H1 (cell line): ENCODE data around the gene MGRN1. TPM values are rescaled to one million over a fixed set of nuclear protein-coding genes. Genes with fewer than 3 reads are reported as not detected.

ENCODE experiments used
- CTCF ChIA-PET: fragments of 300-600 bp; sonication (Branson Sonifier 250); formaldehyde crosslinking; loops from one replicate; lab custom pipeline; 2021; ENCODE audit not compliant: partially characterized antibody; lab: Charles Lee
- POLR2A ChIA-PET: fragments of 300-600 bp; sonication (Branson Sonifier 250); formaldehyde crosslinking; loops from one replicate; lab custom pipeline; 2021; ENCODE audit warnings: inconsistent platforms; ENCODE audit not compliant: partially characterized antibody; lab: Charles Lee
- DNase-seq, 2 experiments: peaks; one replicate each; pipeline versions ENCODE4 v3.0.0 to v3.0.0-alpha.2; 2010 to 2022; ENCODE audit warnings: low spot score in 2 of 2, low read depth in 1 of 2, mixed read lengths in 1 of 2
- FAIRE-seq: peaks from 2 replicates; lab custom pipeline; 2011; peaks lifted over from hg19 to GRCh38; lab: Jason Lieb, UNC
- H2AFZ ChIP-seq: 2 replicates; pipeline ENCODE4 v1.8.1; 2012; ENCODE audit warnings: low read length, inconsistent platforms
- H2AK5ac ChIP-seq: 2 replicates; pipeline ENCODE4 v1.6.1; 2013; ENCODE audit warnings: low read depth, low read length
- H2BK120ac ChIP-seq: replicated peaks from 2 replicates; pipeline ENCODE3; 2013; ENCODE audit warnings: low read depth, low read length, inconsistent platforms
- H2BK12ac ChIP-seq: 2 replicates; pipeline ENCODE4 v1.6.1; 2013; ENCODE audit warnings: low read depth, low read length
- H2BK15ac ChIP-seq: 2 replicates; pipeline ENCODE4 v1.6.1; 2013; ENCODE audit warnings: low read length
- H2BK20ac ChIP-seq: 2 replicates; pipeline ENCODE4 v1.6.1; 2013; ENCODE audit warnings: low read length
- H2BK5ac ChIP-seq: 2 replicates; pipeline ENCODE4 v1.6.1; 2013; ENCODE audit warnings: low read depth, low read length
- H3K14ac ChIP-seq: 2 replicates; pipeline ENCODE4 v1.6.1; 2013; ENCODE audit warnings: inconsistent platforms; ENCODE audit not compliant: insufficient read length
- H3K18ac ChIP-seq: 2 replicates; pipeline ENCODE4 v1.6.1; 2013; ENCODE audit warnings: low read length; ENCODE audit errors: extremely low read depth
- H3K23ac ChIP-seq: 2 replicates; pipeline ENCODE4 v1.6.1; 2013; ENCODE audit warnings: inconsistent platforms; ENCODE audit not compliant: insufficient read length
- H3K23me2 ChIP-seq: 2 replicates; pipeline ENCODE4 v1.6.1; 2013; ENCODE audit warnings: low read depth, low read length
- H3K27ac ChIP-seq: 2 replicates; pipeline ENCODE4 v1.6.1; 2011; ENCODE audit warnings: low read depth, low read length, inconsistent platforms
- H3K27me3 ChIP-seq, 4 experiments: replicated peaks in 1 of 4; 1 replicate in 1 of 4; 2 replicates in 3 of 4; pipeline versions ENCODE4 v1.6.1 to v1.8.1; 2011 to 2013; ENCODE audit warnings: low read length in 3 of 4, mild to moderate bottlenecking in 3 of 4, inconsistent platforms in 2 of 4, mixed read lengths in 2 of 4, moderate library complexity in 1 of 4; ENCODE audit not compliant: control insufficient read depth in 3 of 4, insufficient read depth in 3 of 4; ENCODE audit errors: extremely low read depth in 1 of 4
- H3K36me3 ChIP-seq, 4 experiments: 2 replicates each; pipeline versions ENCODE4 v1.6.1 to v1.8.1; 2011 to 2013; ENCODE audit warnings: mild to moderate bottlenecking in 4 of 4, low read length in 3 of 4, moderate library complexity in 2 of 4, control low read depth in 1 of 4, inconsistent platforms in 1 of 4; ENCODE audit not compliant: insufficient read depth in 4 of 4, control insufficient read depth in 2 of 4
- H3K4ac ChIP-seq: replicated peaks from 2 replicates; pipeline ENCODE3; 2013; ENCODE audit warnings: low read length, low read depth, mixed read lengths, inconsistent platforms; ENCODE audit not compliant: insufficient read length
- H3K4me1 ChIP-seq, 4 experiments: replicated peaks in 1 of 4; 1 replicate in 1 of 4; 2 replicates in 3 of 4; pipeline versions ENCODE4 v1.6.1 to v1.8.1; 2011 to 2013; ENCODE audit warnings: low read length in 3 of 4, inconsistent platforms in 2 of 4, mixed read lengths in 1 of 4; ENCODE audit not compliant: insufficient read depth in 4 of 4, control insufficient read depth in 3 of 4
- H3K4me2 ChIP-seq, 2 experiments: 2 replicates each; pipeline versions ENCODE4 v1.6.1 to v1.8.1; 2011 to 2013; ENCODE audit warnings: low read depth in 2 of 2, low read length in 2 of 2, control low read depth in 1 of 2, inconsistent platforms in 1 of 2, mild to moderate bottlenecking in 1 of 2; ENCODE audit not compliant: insufficient read depth in 1 of 2
- H3K4me3 ChIP-seq, 4 experiments: fragments of 200-600, 300-600 bp in 1 of 4; sonication (generic), shearing (Covaris generic), sonication (Bioruptor Twin) in 1 of 4; 2 replicates each; pipeline versions ENCODE4 v1.5.1 to v1.8.1; 2011 to 2016; ENCODE audit warnings: low read length in 4 of 4, low read depth in 3 of 4, control low read depth in 2 of 4, inconsistent platforms in 2 of 4, mild to moderate bottlenecking in 2 of 4, mixed read lengths in 1 of 4, moderate library complexity in 1 of 4; ENCODE audit not compliant: insufficient read depth in 2 of 4; ENCODE audit errors: extremely low read depth in 1 of 4
- H3K56ac ChIP-seq: replicated peaks from 2 replicates; pipeline ENCODE3; 2013; ENCODE audit warnings: low read depth, mild to moderate bottlenecking, mixed read lengths, low read length, inconsistent platforms; ENCODE audit not compliant: insufficient read length
- H3K79me1 ChIP-seq: 2 replicates; pipeline ENCODE4 v1.6.1; 2013; ENCODE audit warnings: low read depth, low read length, control low read depth
- H3K79me2 ChIP-seq, 2 experiments: 2 replicates each; pipeline versions ENCODE4 v1.6.1 to v1.8.1; 2012 to 2013; ENCODE audit warnings: low read length in 2 of 2, mild to moderate bottlenecking in 2 of 2, inconsistent platforms in 1 of 2; ENCODE audit not compliant: insufficient read depth in 2 of 2, control insufficient read depth in 1 of 2
- H3K9ac ChIP-seq, 4 experiments: replicated peaks in 1 of 4; 1 replicate in 1 of 4; 2 replicates in 3 of 4; pipeline versions ENCODE4 v1.6.1 to v1.8.1; 2011 to 2013; ENCODE audit warnings: low read depth in 3 of 4, low read length in 3 of 4, control low read depth in 2 of 4, mild to moderate bottlenecking in 2 of 4, moderate library complexity in 2 of 4, inconsistent platforms in 1 of 4; ENCODE audit errors: extremely low read depth in 1 of 4
- H3K9me3 ChIP-seq, 2 experiments: 2 replicates each; pipeline versions ENCODE4 v1.6.1 to v1.8.1; 2012 to 2013; ENCODE audit warnings: mild to moderate bottlenecking in 2 of 2, moderate library complexity in 2 of 2, control low read depth in 1 of 2, inconsistent platforms in 1 of 2, low read depth in 1 of 2, low read length in 1 of 2, mixed read lengths in 1 of 2; ENCODE audit not compliant: insufficient read depth in 2 of 2
- H4K20me1 ChIP-seq, 2 experiments: replicated peaks in 1 of 2; 2 replicates each; pipeline versions ENCODE3 to v1.8.1; 2011 to 2013; ENCODE audit warnings: inconsistent platforms in 2 of 2, low read length in 2 of 2, mild to moderate bottlenecking in 1 of 2; ENCODE audit not compliant: insufficient read depth in 2 of 2, control insufficient read depth in 1 of 2
- H4K5ac ChIP-seq: 2 replicates; pipeline ENCODE4 v1.6.1; 2013; ENCODE audit warnings: low read length, low read depth, mixed read lengths, inconsistent platforms; ENCODE audit not compliant: insufficient read length
- H4K8ac ChIP-seq: 2 replicates; pipeline ENCODE4 v1.8.0; 2013; ENCODE audit warnings: mild to moderate bottlenecking, moderate library complexity, low read length, inconsistent platforms; ENCODE audit not compliant: insufficient read depth; ENCODE audit errors: extremely low read depth
- H4K91ac ChIP-seq: replicated peaks from 2 replicates; pipeline ENCODE3; 2013; ENCODE audit warnings: low read length, mixed read lengths, inconsistent platforms; ENCODE audit not compliant: insufficient read length
- CREB1 ChIP-seq: IDR thresholded peaks from 2 replicates; pipeline ENCODE4 v1.6.1; 2012; ENCODE audit warnings: inconsistent platforms
- CTBP2 ChIP-seq: IDR thresholded peaks from 2 replicates; pipeline ENCODE4 v1.7.0; 2011; ENCODE audit warnings: borderline replicate concordance, mild to moderate bottlenecking, moderate library complexity, mixed read lengths, low read length; ENCODE audit not compliant: insufficient read depth, insufficient read length
- EP300 ChIP-seq, 2 experiments: IDR thresholded peaks; 1 replicate in 1 of 2; 2 replicates in 1 of 2; pipeline ENCODE4 v1.6.1; 2011 to 2012; ENCODE audit warnings: low read depth in 2 of 2, low read length in 2 of 2, mild to moderate bottlenecking in 2 of 2, borderline replicate concordance in 1 of 2, inconsistent platforms in 1 of 2, moderate library complexity in 1 of 2
- GTF2F1 ChIP-seq: IDR thresholded peaks from 2 replicates; pipeline ENCODE4 v1.6.1; 2012; ENCODE audit warnings: low read depth, low read length, improper control_type of control experiment, borderline replicate concordance
- HDAC2 ChIP-seq, 2 experiments: fragments of 300-600 bp in 1 of 2; sonication (generic) in 1 of 2; IDR thresholded peaks; 2 replicates each; pipeline ENCODE4 v1.6.1; 2011 to 2012; ENCODE audit warnings: low read depth in 2 of 2, low read length in 2 of 2, mild to moderate bottlenecking in 2 of 2, moderate library complexity in 2 of 2, borderline replicate concordance in 1 of 2, inconsistent platforms in 1 of 2
- KDM4A ChIP-seq: IDR thresholded peaks from one replicate; pipeline ENCODE4 v1.7.1; 2012; ENCODE audit warnings: low read depth, mild to moderate bottlenecking, moderate library complexity, low read length, inconsistent platforms; ENCODE audit not compliant: severe bottlenecking
- RNF2 ChIP-seq: fragments of 200-900, 300-1000 bp; sonication (generic); IDR thresholded peaks from 2 replicates; pipeline ENCODE4 v1.7.1; 2016; ENCODE audit warnings: borderline replicate concordance, low read depth, mild to moderate bottlenecking, antibody characterized with exemption, low read length; ENCODE audit not compliant: poor library complexity, severe bottlenecking; ENCODE audit errors: missing control alignments
- SP2 ChIP-seq: IDR thresholded peaks from 2 replicates; pipeline ENCODE4 v1.6.1; 2012; ENCODE audit warnings: mild to moderate bottlenecking, low read length, inconsistent platforms
- SP4 ChIP-seq: IDR thresholded peaks from 2 replicates; pipeline ENCODE4 v1.6.1; 2012; ENCODE audit warnings: low read length, inconsistent platforms
- SUZ12 ChIP-seq: fragments of 200-600 bp; sonication (generic); IDR thresholded peaks from 2 replicates; pipeline ENCODE4 v1.6.1; 2012; ENCODE audit warnings: mild to moderate bottlenecking, inconsistent platforms, low read length, moderate library complexity, mixed read lengths
- WGBS, 2 experiments: shearing (Covaris generic) in 1 of 2; methylation state at CpG; one replicate each; pipeline versions ENCODE4 v1.1.6 to v1.1.7; 2013 to 2015; ENCODE audit warnings: low lambda C conversion rate in 2 of 2, mixed read lengths in 2 of 2, inconsistent platforms in 1 of 2, low coverage in 1 of 2, missing lambda C conversion rate in 1 of 2; ENCODE audit not compliant: insufficient replicate concordance in 2 of 2, insufficient coverage in 1 of 2, insufficient read length in 1 of 2; ENCODE audit errors: extremely low coverage in 1 of 2, missing lambda C conversion rate in 1 of 2; 5-methylcytosine and 5-hydroxymethylcytosine counted together
- polyA plus RNA-seq, 7 experiments: library from polyadenylated mRNA; depleted of rRNA in 3 of 7; stranded (reverse) in 5 of 7; unstranded in 2 of 7; fragments of >200 nt in 5 of 7; fragments of 200-250 nt in 2 of 7; gene quantifications; 1 replicate in 5 of 7; 2 replicates in 1 of 7; 4 replicates in 1 of 7; pipeline versions ENCODE4 v1.2.1 to v1.2.3, GENCODE V29; 2011 to 2013; ENCODE audit warnings: missing spikeins in 2 of 7, mixed read lengths in 2 of 7
- total RNA-seq: library from RNA; stranded (reverse); fragmentation: NEBNext Ultra II Directional; extraction: Animal tissue kit (Norgen Biotek cat#: 25700); gene quantifications from 2 replicates; pipeline ENCODE4 v1.2.1, GENCODE V29; 2021
- TF ChIP-seq, protein P1 (sequence below): IDR thresholded peaks from 2 replicates; pipeline ENCODE4 v1.6.1; 2011; ENCODE audit warnings: low read length, improper control_type of control experiment

The MGRN1 gene
- total and polyA plus RNA-seq, 2 of the 8 experiments (the other 6 are each of a cell fraction or from before 2014, with no cell fraction given): 15.0 to 82.3 TPM

DNA sequence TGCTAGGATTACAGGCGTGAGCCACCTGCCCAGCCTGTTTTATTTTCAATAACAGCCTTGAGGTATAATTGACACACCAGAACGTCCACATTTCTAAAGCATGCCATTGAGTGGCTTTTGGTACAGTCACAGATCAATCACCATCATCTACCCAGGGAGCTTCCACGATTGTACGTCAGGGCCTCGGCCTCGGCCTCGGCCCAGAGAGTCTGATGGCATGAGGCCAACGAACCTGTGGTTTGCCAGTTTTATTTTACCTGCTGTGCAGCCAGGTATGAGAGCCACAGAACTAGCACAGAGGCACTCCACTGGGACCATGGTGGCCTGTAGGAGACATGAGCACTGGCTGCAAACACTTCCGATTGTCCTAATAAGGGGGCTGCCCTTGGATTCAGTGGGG, 18.3 kb upstream of the MGRN1 start:
- WGBS, 2 experiments: 93% methylated on average over 9 of the region's 9 CpGs; no CpG with 5 or more reads in 1 of the 2 experiments
- no peak overlapping the region for H3K4ac ChIP-seq
- no peak for TF ChIP-seq EP300 (IDR thresholded peaks at IDR 0.05; ENCODE audit: borderline replicate concordance in 1 of 2, low read depth in 2 of 2, low read length in 2 of 2)
- no peak for TF ChIP-seq SP4
- TF ChIP-seq SUZ12: no peak
- TF ChIP-seq RNF2: no peak
- no peak for TF ChIP-seq HDAC2 (IDR thresholded peaks at IDR 0.05; ENCODE audit: borderline replicate concordance in 1 of 2, low read depth in 2 of 2, low read length in 2 of 2)
- no peak for TF ChIP-seq KDM4A
- TF ChIP-seq, protein P1, sequence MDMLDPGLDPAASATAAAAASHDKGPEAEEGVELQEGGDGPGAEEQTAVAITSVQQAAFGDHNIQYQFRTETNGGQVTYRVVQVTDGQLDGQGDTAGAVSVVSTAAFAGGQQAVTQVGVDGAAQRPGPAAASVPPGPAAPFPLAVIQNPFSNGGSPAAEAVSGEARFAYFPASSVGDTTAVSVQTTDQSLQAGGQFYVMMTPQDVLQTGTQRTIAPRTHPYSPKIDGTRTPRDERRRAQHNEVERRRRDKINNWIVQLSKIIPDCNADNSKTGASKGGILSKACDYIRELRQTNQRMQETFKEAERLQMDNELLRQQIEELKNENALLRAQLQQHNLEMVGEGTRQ: no peak
- TF ChIP-seq CTBP2: no peak
- no peak for TF ChIP-seq CREB1
- TF ChIP-seq SP2: no peak
- TF ChIP-seq GTF2F1: no peak

More for the DNA sequence above, 18.3 kb upstream of the MGRN1 start:
- Histone ChIP-seq H2BK5ac (no peak overlapping the region), H2BK20ac (no peak overlapping the region), H4K5ac (no peak overlapping the region), H3K23me2 (no peaks in the 10 kb centered on the region), H3K4me2 (no peak overlapping the region), H3K27me3 (no peaks in the 10 kb centered on the region; a peak in 1 of 7 replicates), H3K14ac (no peak overlapping the region), H3K9ac (no peak overlapping the region), H3K56ac (no peak overlapping the region), H3K79me2 (peaks cover 7 to 15% of the 10 kb centered on the region in 2 experiments; a peak in 3 of 4 replicates), H3K18ac (no peak overlapping the region), H3K36me3 (peaks cover 2 to 20% (median 11%) of the 10 kb centered on the region in 4 experiments; a peak in 4 of 8 replicates), H2AFZ (no peak overlapping the region), H2BK15ac (no peak overlapping the region), H3K4me3 (no peak overlapping the region), H3K9me3 (no peaks in the 10 kb centered on the region), H2BK12ac (no peak overlapping the region), H3K4me1 (peaks cover 0 to 15% (median 8%) of the 10 kb centered on the region in 4 experiments; a peak in 6 of 7 replicates), H4K91ac (no peak overlapping the region), H3K23ac (no peak overlapping the region), H4K8ac (no peak overlapping the region; the same call in 1 of the 2 replicates), H2BK120ac (no peak overlapping the region), H3K79me1 (peaks cover 5% of the 10 kb centered on the region; the same call in 1 of the 2 replicates), H3K27ac (no peak overlapping the region), H4K20me1 (peaks cover 13 to 15% of the 10 kb centered on the region in 2 experiments), H2AK5ac (no peak overlapping the region)
- FAIRE-seq (no peak), DNase-seq (no peak)
- CTCF ChIA-PET: interaction anchor here (0.6 to 5.0 kb wide), 4 partner anchors 21 to 90 kb away, joined by 3 to 21 read pairs (median 4); no protein-coding TSS in a partner anchor
- POLR2A ChIA-PET: interaction anchor here (1.0 to 13.3 kb wide), 4 partner anchors 8 to 21 kb away, joined by 5 to 126 read pairs (median 30); partner anchors contain the start of gene UBALD1
